GM12878 (cell line): ENCODE data around the gene CD248. TPM values are rescaled to one million over a fixed set of nuclear protein-coding genes. Genes with fewer than 3 reads are reported as not detected.

Experiments used
- BCL11A ChIP-seq: IDR thresholded peaks from 2 replicates; pipeline ENCODE4 v1.6.1; 2011; ENCODE audit warnings: low read depth, low read length
- CBX5 ChIP-seq: sonication (generic); IDR thresholded peaks from 2 replicates; pipeline ENCODE4 v1.6.1; 2016; ENCODE audit warnings: low read depth, moderate library complexity, mild to moderate bottlenecking, inconsistent platforms
- CHD2 ChIP-seq: IDR thresholded peaks from 2 replicates; pipeline ENCODE4 v1.6.1; 2011; ENCODE audit warnings: low read depth, low read length, improper control_type of control experiment, borderline replicate concordance
- CREM ChIP-seq: IDR thresholded peaks from 2 replicates; pipeline ENCODE4 v1.6.1; 2014; ENCODE audit warnings: antibody characterized with exemption, low read depth
- FOXM1 ChIP-seq: IDR thresholded peaks from 2 replicates; pipeline ENCODE4 v1.6.1; 2012; ENCODE audit warnings: low read depth, mild to moderate bottlenecking, inconsistent platforms, low read length, moderate library complexity
- HDAC2 ChIP-seq: fragments of 200-600 bp; sonication (generic); IDR thresholded peaks from 2 replicates; pipeline ENCODE4 v1.6.1; 2017
- LARP7 ChIP-seq: fragments of 450-650 bp; IDR thresholded peaks from 2 replicates; pipeline ENCODE4 v1.6.1; 2017; ENCODE audit warnings: mild to moderate bottlenecking
- NFYA ChIP-seq: IDR thresholded peaks from 2 replicates; pipeline ENCODE4 v1.6.1; 2011; ENCODE audit warnings: low read depth, mild to moderate bottlenecking, low read length, improper control_type of control experiment, borderline replicate concordance
- NR2C2 ChIP-seq: IDR thresholded peaks from 2 replicates; pipeline ENCODE4 v1.6.1; 2011; ENCODE audit warnings: borderline replicate concordance, low read depth; ENCODE audit not compliant: control insufficient read depth, insufficient read length
- POLR2A ChIP-seq: IDR thresholded peaks from 2 replicates; pipeline ENCODE4 v1.6.1; 2011; ENCODE audit warnings: low read depth, mild to moderate bottlenecking, low read length
- POLR2AphosphoS2 ChIP-seq: IDR thresholded peaks from 2 replicates; pipeline ENCODE4 v1.6.1; 2011; ENCODE audit warnings: low read depth, mild to moderate bottlenecking, low read length, improper control_type of control experiment, moderate library complexity
- POU2F2 ChIP-seq: IDR thresholded peaks from 3 replicates; pipeline ENCODE4 v1.6.1; 2011; ENCODE audit warnings: low read depth, mild to moderate bottlenecking, low read length, borderline replicate concordance
- RAD51 ChIP-seq: fragments of 450-650 bp; IDR thresholded peaks from 2 replicates; pipeline ENCODE4 v1.6.1; 2016; ENCODE audit warnings: moderate library complexity, mild to moderate bottlenecking, inconsistent platforms
- SMARCA5 ChIP-seq: fragments of 450-650 bp; IDR thresholded peaks from 2 replicates; pipeline ENCODE4 v1.6.1; 2017; ENCODE audit warnings: mild to moderate bottlenecking
- SPI1 ChIP-seq: IDR thresholded peaks from 2 replicates; pipeline ENCODE4 v1.6.1; 2011; ENCODE audit warnings: low read depth, mild to moderate bottlenecking, low read length, moderate library complexity, borderline replicate concordance; ENCODE audit not compliant: insufficient read depth
- WRNIP1 ChIP-seq: IDR thresholded peaks from 2 replicates; pipeline ENCODE4 v1.6.1; 2011; ENCODE audit warnings: low read depth, low read length, improper control_type of control experiment, borderline replicate concordance
- ZNF207 ChIP-seq: fragments of 450-650 bp; IDR thresholded peaks from 2 replicates; pipeline ENCODE4 v1.6.1; 2014; ENCODE audit warnings: antibody characterized with exemption, mild to moderate bottlenecking, borderline replicate concordance
- polyA plus RNA-seq, 11 experiments: library from polyadenylated mRNA; depleted of rRNA in 4 of 11; unstranded in 6 of 11; stranded (reverse) in 5 of 11; fragments of >200 nt; fragmentation: Nextera tagmentation in 4 of 11; fragmentation: Illumina TruSeq in 1 of 11; extraction: Ambion mirVana in 4 of 11; extraction: Trizol in 1 of 11; gene quantifications; 1 replicate in 1 of 11; 2 replicates in 10 of 11; pipeline versions ENCODE4 v1.2.1 to v1.2.3, GENCODE V29; 2011 to 2016; ENCODE audit warnings: inconsistent platforms in 2 of 11, missing spikeins in 2 of 11, low read depth in 1 of 11
- total RNA-seq, 4 experiments: library from RNA; depleted of rRNA in 3 of 4; stranded (reverse); fragments of >200 nt in 3 of 4; fragmentation: Illumina TruSeq in 1 of 4; extraction: Trizol in 1 of 4; gene quantifications; 2 replicates each; pipeline versions ENCODE4 v1.2.1 to v1.2.3, GENCODE V29; 2013 to 2021
- TF ChIP-seq, protein P1 (sequence below): fragments of 450-650 bp; formaldehyde crosslinking; IDR thresholded peaks from 2 replicates; pipeline ENCODE4 v1.5.0; 2022; ENCODE audit warnings: mild to moderate bottlenecking, missing genetic modification characterization
- TF ChIP-seq, protein P2 (sequence below): IDR thresholded peaks from 2 replicates; pipeline ENCODE4 v1.6.1; 2012; ENCODE audit warnings: mild to moderate bottlenecking, low read depth, low read length
- TF ChIP-seq, protein P3 (sequence below): IDR thresholded peaks from 2 replicates; pipeline ENCODE4 v1.6.1; 2012; ENCODE audit warnings: low read length, inconsistent platforms

The CD248 gene
- total and polyA plus RNA-seq, 10 of the 15 experiments (the other 5 are each of a cell fraction or from before 2014, with no cell fraction given): 0.10 to 0.21 (median 0.20) TPM; not detected in 7

DNA sequence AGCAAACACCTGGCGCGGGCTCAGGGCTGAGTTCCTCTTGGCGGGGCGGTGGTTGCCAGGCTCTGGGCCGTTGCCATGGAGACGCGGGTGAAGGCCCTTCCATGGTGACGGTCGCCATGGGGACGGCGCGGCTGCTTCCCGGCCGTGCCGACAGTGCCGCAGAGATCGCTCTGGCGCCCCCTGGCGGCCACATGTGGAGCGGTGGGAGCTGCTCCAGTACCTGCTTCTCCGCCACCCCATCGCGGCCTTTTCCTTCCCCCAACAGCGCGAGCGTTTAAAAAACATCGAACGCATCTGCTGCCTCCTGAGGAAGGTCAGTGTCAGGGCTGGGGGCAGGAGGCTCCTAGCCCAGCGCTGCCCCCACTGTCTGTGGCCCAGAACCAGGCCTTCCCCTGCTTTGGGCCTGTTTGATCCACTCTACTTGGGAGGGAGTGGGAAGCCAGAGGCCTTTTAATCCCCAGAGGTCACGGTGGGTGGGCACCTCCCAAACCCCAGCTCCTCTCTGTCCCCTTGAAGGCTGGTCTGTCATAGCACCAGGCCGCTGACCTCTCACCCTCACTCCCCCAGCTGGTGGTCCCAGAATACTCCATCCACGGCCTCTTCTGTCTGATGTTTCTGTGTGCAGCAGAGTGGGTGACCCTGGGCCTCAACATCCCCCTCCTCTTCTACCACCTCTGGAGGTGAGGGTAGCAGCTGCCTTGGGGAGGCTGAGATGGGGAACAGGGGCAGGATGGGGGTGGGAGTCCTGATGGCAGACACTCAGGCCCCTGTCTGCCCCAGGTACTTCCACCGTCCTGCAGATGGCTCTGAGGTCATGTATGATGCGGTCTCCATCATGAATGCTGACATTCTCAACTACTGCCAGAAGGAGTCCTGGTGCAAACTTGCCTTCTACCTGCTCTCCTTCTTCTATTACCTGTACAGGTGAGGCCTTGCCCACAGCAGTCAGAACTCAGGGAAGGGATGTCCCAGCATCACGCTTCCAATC lies 34.1 kb downstream of the CD248 start (continued):
- TF ChIP-seq, protein P1, sequence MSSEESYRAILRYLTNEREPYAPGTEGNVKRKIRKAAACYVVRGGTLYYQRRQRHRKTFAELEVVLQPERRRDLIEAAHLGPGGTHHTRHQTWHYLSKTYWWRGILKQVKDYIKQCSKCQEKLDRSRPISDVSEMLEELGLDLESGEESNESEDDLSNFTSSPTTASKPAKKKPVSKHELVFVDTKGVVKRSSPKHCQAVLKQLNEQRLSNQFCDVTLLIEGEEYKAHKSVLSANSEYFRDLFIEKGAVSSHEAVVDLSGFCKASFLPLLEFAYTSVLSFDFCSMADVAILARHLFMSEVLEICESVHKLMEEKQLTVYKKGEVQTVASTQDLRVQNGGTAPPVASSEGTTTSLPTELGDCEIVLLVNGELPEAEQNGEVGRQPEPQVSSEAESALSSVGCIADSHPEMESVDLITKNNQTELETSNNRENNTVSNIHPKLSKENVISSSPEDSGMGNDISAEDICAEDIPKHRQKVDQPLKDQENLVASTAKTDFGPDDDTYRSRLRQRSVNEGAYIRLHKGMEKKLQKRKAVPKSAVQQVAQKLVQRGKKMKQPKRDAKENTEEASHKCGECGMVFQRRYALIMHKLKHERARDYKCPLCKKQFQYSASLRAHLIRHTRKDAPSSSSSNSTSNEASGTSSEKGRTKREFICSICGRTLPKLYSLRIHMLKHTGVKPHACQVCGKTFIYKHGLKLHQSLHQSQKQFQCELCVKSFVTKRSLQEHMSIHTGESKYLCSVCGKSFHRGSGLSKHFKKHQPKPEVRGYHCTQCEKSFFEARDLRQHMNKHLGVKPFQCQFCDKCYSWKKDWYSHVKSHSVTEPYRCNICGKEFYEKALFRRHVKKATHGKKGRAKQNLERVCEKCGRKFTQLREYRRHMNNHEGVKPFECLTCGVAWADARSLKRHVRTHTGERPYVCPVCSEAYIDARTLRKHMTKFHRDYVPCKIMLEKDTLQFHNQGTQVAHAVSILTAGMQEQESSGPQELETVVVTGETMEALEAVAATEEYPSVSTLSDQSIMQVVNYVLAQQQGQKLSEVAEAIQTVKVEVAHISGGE (CRISPR knock-in tag): no peak
- TF ChIP-seq WRNIP1 (no peak), FOXM1 (peak; percentile 40; the same call in 1 of the 2 replicates), POU2F2 (0 out of 3 replicates have a peak, but pooled peaks have one; percentile 25), POLR2AphosphoS2 (0 out of 2 replicates have a peak, but pooled peaks have one; percentile 49), CREM (no peak), NFYA (no peak), CHD2 (peak; percentile 70), NR2C2 (no peak), SPI1 (peak; percentile 49; the same call in 1 of the 2 replicates), HDAC2 (no peak), RAD51 (no peak), BCL11A (no peak), POLR2A (peak; percentile 56), LARP7 (peak; percentile 100), CBX5 (no peak), ZNF207 (peak; percentile 86), SMARCA5 (no peak)
- TF ChIP-seq, protein P2, sequence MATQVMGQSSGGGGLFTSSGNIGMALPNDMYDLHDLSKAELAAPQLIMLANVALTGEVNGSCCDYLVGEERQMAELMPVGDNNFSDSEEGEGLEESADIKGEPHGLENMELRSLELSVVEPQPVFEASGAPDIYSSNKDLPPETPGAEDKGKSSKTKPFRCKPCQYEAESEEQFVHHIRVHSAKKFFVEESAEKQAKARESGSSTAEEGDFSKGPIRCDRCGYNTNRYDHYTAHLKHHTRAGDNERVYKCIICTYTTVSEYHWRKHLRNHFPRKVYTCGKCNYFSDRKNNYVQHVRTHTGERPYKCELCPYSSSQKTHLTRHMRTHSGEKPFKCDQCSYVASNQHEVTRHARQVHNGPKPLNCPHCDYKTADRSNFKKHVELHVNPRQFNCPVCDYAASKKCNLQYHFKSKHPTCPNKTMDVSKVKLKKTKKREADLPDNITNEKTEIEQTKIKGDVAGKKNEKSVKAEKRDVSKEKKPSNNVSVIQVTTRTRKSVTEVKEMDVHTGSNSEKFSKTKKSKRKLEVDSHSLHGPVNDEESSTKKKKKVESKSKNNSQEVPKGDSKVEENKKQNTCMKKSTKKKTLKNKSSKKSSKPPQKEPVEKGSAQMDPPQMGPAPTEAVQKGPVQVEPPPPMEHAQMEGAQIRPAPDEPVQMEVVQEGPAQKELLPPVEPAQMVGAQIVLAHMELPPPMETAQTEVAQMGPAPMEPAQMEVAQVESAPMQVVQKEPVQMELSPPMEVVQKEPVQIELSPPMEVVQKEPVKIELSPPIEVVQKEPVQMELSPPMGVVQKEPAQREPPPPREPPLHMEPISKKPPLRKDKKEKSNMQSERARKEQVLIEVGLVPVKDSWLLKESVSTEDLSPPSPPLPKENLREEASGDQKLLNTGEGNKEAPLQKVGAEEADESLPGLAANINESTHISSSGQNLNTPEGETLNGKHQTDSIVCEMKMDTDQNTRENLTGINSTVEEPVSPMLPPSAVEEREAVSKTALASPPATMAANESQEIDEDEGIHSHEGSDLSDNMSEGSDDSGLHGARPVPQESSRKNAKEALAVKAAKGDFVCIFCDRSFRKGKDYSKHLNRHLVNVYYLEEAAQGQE: no peak
- TF ChIP-seq, protein P3, sequence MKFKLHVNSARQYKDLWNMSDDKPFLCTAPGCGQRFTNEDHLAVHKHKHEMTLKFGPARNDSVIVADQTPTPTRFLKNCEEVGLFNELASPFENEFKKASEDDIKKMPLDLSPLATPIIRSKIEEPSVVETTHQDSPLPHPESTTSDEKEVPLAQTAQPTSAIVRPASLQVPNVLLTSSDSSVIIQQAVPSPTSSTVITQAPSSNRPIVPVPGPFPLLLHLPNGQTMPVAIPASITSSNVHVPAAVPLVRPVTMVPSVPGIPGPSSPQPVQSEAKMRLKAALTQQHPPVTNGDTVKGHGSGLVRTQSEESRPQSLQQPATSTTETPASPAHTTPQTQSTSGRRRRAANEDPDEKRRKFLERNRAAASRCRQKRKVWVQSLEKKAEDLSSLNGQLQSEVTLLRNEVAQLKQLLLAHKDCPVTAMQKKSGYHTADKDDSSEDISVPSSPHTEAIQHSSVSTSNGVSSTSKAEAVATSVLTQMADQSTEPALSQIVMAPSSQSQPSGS: no peak
